ENCODE measurements around the gene GMPPA.

- TF ChIP-seq CTCF (optimal IDR thresholded peaks at IDR 0.05 in 1 of 3, IDR thresholded peaks at IDR 0.05 in 1 of 3, conservative IDR thresholded peaks at IDR 0.05 in 1 of 3; ENCODE audit: extremely low read depth in 1 of 3, insufficient read depth in 2 of 3, low read length in 3 of 3) (peak; percentile 55 to 64 (median 58)), EZH2 (IDR thresholded peaks at IDR 0.05; ENCODE audit: low read length) (no peak)
Measured at GRCh38 chr2:219495531-219496122, 3.1 kb upstream of the GMPPA start.
